K562 (cell line): ENCODE data around the gene SNIP1. TPM values are rescaled to one million over a fixed set of nuclear protein-coding genes. Genes with fewer than 3 reads are reported as not detected.

Source experiments
- CBFA2T2 ChIP-seq: fragments of 450-650 bp; conservative IDR thresholded peaks from 2 replicates; pipeline ENCODE4 v1.6.1; 2017; ENCODE audit warnings: mild to moderate bottlenecking
- CBFA2T3 ChIP-seq: fragments of 450-650 bp; IDR thresholded peaks from 2 replicates; pipeline ENCODE4 v1.6.1; 2017
- CC2D1A ChIP-seq: fragments of 450-650 bp; IDR thresholded peaks from 2 replicates; pipeline ENCODE4 v1.6.1; 2017; ENCODE audit warnings: mild to moderate bottlenecking
- CHAMP1 ChIP-seq: fragments of 450-650 bp; IDR thresholded peaks from 2 replicates; pipeline ENCODE4 v1.6.1; 2016; ENCODE audit warnings: mild to moderate bottlenecking
- E2F4 ChIP-seq: sonication (generic); formaldehyde crosslinking; IDR thresholded peaks from 2 replicates; pipeline ENCODE4 v1.8.0; 2022; ENCODE audit warnings: mild to moderate bottlenecking, low read depth, missing genetic modification reagents
- HDAC3 ChIP-seq: fragments of 450-650 bp; IDR thresholded peaks from 2 replicates; pipeline ENCODE4 v1.6.1; 2018; ENCODE audit warnings: borderline replicate concordance, mild to moderate bottlenecking, moderate library complexity; ENCODE audit not compliant: partially characterized antibody
- KDM1A ChIP-seq, 2 experiments: fragments of 450-650 bp; IDR thresholded peaks; 2 replicates each; pipeline ENCODE4 v1.6.1; 2016; ENCODE audit warnings: mild to moderate bottlenecking in 2 of 2
- LCOR ChIP-seq: sonication (generic); formaldehyde crosslinking; IDR thresholded peaks from 2 replicates; pipeline ENCODE4 v1.8.0; 2022; ENCODE audit warnings: mild to moderate bottlenecking, missing genetic modification reagents
- NBN ChIP-seq: fragments of 450-650 bp; IDR thresholded peaks from 2 replicates; pipeline ENCODE4 v1.6.1; 2016; ENCODE audit warnings: low read depth, mild to moderate bottlenecking
- NFIC ChIP-seq: fragments of 450-650 bp; IDR thresholded peaks from 2 replicates; pipeline ENCODE4 v1.6.1; 2017; ENCODE audit warnings: mild to moderate bottlenecking, inconsistent platforms
- RCOR1 ChIP-seq, 2 experiments: IDR thresholded peaks; 2 replicates each; pipeline ENCODE4 v1.6.1; 2012; ENCODE audit warnings: low read depth in 2 of 2, low read length in 2 of 2, borderline replicate concordance in 1 of 2, improper control_type of control experiment in 1 of 2
- SOX6 ChIP-seq: fragments of 450-650 bp; IDR thresholded peaks from 2 replicates; pipeline ENCODE4 v1.6.1; 2014; ENCODE audit warnings: mild to moderate bottlenecking
- TBL1XR1 ChIP-seq, 2 experiments: IDR thresholded peaks; 2 replicates each; pipeline ENCODE4 v1.6.1; 2012; ENCODE audit warnings: improper control_type of control experiment in 2 of 2, low read length in 2 of 2, mild to moderate bottlenecking in 1 of 2
- TRIM24 ChIP-seq, 2 experiments: fragments of 450-650 bp; IDR thresholded peaks; 2 replicates each; pipeline ENCODE4 v1.6.1; 2016
- USF1 ChIP-seq: sonication (generic); formaldehyde crosslinking; IDR thresholded peaks from 2 replicates; pipeline ENCODE4 v1.9.0; 2022; ENCODE audit warnings: mild to moderate bottlenecking, missing genetic modification reagents
- ZMIZ1 ChIP-seq, 2 experiments: fragments of 150-350 bp in 1 of 2; IDR thresholded peaks; 2 replicates each; pipeline ENCODE4 v1.6.1; 2012 to 2016; ENCODE audit warnings: low read depth in 2 of 2, low read length in 2 of 2, mild to moderate bottlenecking in 1 of 2, moderate library complexity in 1 of 2
- polyA plus RNA-seq, 8 experiments: library from polyadenylated mRNA; depleted of rRNA in 4 of 8; stranded (reverse) in 5 of 8; unstranded in 3 of 8; fragments of >200 nt; fragmentation: Nextera tagmentation in 2 of 8; fragmentation: Illumina TruSeq in 1 of 8; extraction: Ambion mirVana in 2 of 8; extraction: Trizol in 1 of 8; gene quantifications; 2 replicates each; pipeline versions ENCODE4 v1.2.1 to v1.2.3, GENCODE V29; 2011 to 2014; ENCODE audit warnings: inconsistent platforms in 1 of 8, missing spikeins in 1 of 8
- total RNA-seq, 7 experiments: library from RNA; depleted of rRNA in 6 of 7; stranded (reverse); fragments of >200 nt in 6 of 7; fragmentation: Illumina TruSeq in 2 of 7; extraction: Trizol in 2 of 7; gene quantifications; 2 replicates each; pipeline versions ENCODE4 v1.2.1 to v1.2.3, GENCODE V29; 2011 to 2021; ENCODE audit warnings: low replicate concordance in 1 of 7
- TF ChIP-seq, protein P1 (sequence below): sonication (generic); formaldehyde crosslinking; IDR thresholded peaks from 2 replicates; pipeline ENCODE4 v1.8.0; 2023; ENCODE audit warnings: mild to moderate bottlenecking, missing genetic modification reagents

The SNIP1 gene
- total and polyA plus RNA-seq, 9 of the 15 experiments (the other 6 are each of a cell fraction or from before 2014, with no cell fraction given), result 2.9 to 25.9 (median 14.6) TPM

- TF ChIP-seq RCOR1 (IDR thresholded peaks at IDR 0.05; ENCODE audit: borderline replicate concordance in 1 of 2, low read depth in 2 of 2, low read length in 2 of 2) (peak in 1 of 2 experiments; percentile 47; a peak in 1 of 4 replicates), CC2D1A (peak; percentile 35; the same call in 1 of the 2 replicates), SOX6 (peak; percentile 83), NBN (0 out of 2 replicates have a peak, but pooled peaks have one; percentile 39), USF1 (CRISPR knock-in tag) (no peak), E2F4 (no peak), LCOR (CRISPR knock-in tag) (0 out of 2 replicates have a peak, but pooled peaks have one; percentile 45), CBFA2T2 (peak; percentile 87), KDM1A (IDR thresholded peaks at IDR 0.05) (peak; percentile 63 to 68), TBL1XR1 (IDR thresholded peaks at IDR 0.05; ENCODE audit: low read length in 2 of 2) (peak in 1 of 2 experiments; percentile 68; a peak in 2 of 4 replicates), ZMIZ1 (IDR thresholded peaks at IDR 0.05; ENCODE audit: low read depth in 2 of 2, low read length in 2 of 2) (peak in 1 of 2 experiments; percentile 65; a peak in 1 of 4 replicates), NFIC (peak; percentile 64), CHAMP1 (peak; percentile 67; the same call in 1 of the 2 replicates), TRIM24 (IDR thresholded peaks at IDR 0.05) (peak; percentile 38 to 52; a peak in 1 of 4 replicates), HDAC3 (peak; percentile 72), CBFA2T3 (peak; percentile 94)
- TF ChIP-seq, protein P1, sequence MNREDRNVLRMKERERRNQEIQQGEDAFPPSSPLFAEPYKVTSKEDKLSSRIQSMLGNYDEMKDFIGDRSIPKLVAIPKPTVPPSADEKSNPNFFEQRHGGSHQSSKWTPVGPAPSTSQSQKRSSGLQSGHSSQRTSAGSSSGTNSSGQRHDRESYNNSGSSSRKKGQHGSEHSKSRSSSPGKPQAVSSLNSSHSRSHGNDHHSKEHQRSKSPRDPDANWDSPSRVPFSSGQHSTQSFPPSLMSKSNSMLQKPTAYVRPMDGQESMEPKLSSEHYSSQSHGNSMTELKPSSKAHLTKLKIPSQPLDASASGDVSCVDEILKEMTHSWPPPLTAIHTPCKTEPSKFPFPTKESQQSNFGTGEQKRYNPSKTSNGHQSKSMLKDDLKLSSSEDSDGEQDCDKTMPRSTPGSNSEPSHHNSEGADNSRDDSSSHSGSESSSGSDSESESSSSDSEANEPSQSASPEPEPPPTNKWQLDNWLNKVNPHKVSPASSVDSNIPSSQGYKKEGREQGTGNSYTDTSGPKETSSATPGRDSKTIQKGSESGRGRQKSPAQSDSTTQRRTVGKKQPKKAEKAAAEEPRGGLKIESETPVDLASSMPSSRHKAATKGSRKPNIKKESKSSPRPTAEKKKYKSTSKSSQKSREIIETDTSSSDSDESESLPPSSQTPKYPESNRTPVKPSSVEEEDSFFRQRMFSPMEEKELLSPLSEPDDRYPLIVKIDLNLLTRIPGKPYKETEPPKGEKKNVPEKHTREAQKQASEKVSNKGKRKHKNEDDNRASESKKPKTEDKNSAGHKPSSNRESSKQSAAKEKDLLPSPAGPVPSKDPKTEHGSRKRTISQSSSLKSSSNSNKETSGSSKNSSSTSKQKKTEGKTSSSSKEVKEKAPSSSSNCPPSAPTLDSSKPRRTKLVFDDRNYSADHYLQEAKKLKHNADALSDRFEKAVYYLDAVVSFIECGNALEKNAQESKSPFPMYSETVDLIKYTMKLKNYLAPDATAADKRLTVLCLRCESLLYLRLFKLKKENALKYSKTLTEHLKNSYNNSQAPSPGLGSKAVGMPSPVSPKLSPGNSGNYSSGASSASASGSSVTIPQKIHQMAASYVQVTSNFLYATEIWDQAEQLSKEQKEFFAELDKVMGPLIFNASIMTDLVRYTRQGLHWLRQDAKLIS (CRISPR knock-in tag), result 0 out of 2 replicates have a peak, but pooled peaks have one; percentile 61
These were observed 8.9 kb upstream of the SNIP1 start (continued) for GRCh38 chr1:37562984-37563383.
